ENCODE data around the gene UBE2E2. TPM values are rescaled to one million over a fixed set of nuclear protein-coding genes. Genes with fewer than 3 reads are reported as not detected.

The UBE2E2 gene
- total and polyA plus RNA-seq, 2 of the 13 experiments (the other 11 are each of a cell fraction or from before 2014, with no cell fraction given) = 0.77 to 1.5 TPM

DNA sequence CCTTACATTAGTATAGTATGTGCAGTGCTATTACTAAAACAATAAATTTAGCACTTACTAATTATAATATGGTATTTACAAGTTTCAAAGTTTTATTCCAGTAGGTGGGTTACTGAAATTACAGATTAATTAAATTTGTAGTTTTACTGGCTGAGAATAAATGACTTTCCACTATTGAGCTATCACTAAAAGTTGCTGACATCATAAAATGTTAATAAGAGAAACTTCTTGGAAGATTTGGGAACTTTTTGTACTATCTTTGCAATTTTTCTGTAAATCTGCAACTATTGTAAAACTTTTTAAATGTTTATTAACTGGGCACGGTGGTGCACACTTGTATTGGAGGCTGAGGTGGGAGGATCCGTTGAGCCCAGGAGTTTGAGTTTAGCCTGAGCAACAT, 247.7 kb downstream of the UBE2E2 start:
- no peak overlapping the region for H2AFZ ChIP-seq (ENCODE audit: low read length)
- H3K4me3 ChIP-seq (replicated peaks in 1 of 3; ENCODE audit: insufficient read depth in 1 of 3, low read depth in 2 of 3, low read length in 3 of 3) = no peak overlapping the region
- intact Hi-C loops (cut with micrococcal nuclease; ENCODE audit: unreplicated experiment) = no loop called here
- H3K27me3 ChIP-seq (ENCODE audit: control insufficient read depth in 1 of 2, insufficient read depth in 2 of 2, low read length in 2 of 2) = no peaks in the 10 kb centered on the region; a peak in 1 of 5 replicates
- 41% methylated on average over 2 of the region's 2 CpGs for WGBS (ENCODE audit: low lambda C conversion rate)
- TF ChIP-seq SSRP1 (CRISPR knock-in tag; IDR thresholded peaks at IDR 0.05) (no peak), MAFF (IDR thresholded peaks at IDR 0.05; ENCODE audit: low read depth, low read length) (0 out of 2 replicates have a peak, but pooled peaks have one; percentile 16), RFXAP (CRISPR knock-in tag; IDR thresholded peaks at IDR 0.05; ENCODE audit: borderline replicate concordance) (no peak), RBAK (CRISPR knock-in tag; IDR thresholded peaks at IDR 0.05) (no peak), RXRB (CRISPR knock-in tag; IDR thresholded peaks at IDR 0.05; ENCODE audit: borderline replicate concordance) (no peak), ZNF138 (CRISPR knock-in tag; IDR thresholded peaks at IDR 0.05; ENCODE audit: low read depth) (no peak), MAFK (conservative IDR thresholded peaks at IDR 0.05 in 1 of 2, IDR thresholded peaks at IDR 0.05 in 1 of 2; ENCODE audit: low read length in 2 of 2) (peak; percentile 13 to 54; a peak in 2 of 4 replicates)
- FAIRE-seq (no peak), ATAC-seq (no peak), DNase-seq (ENCODE audit: low spot score) (no peak)
- H3K27ac ChIP-seq (ENCODE audit: extremely low read length, insufficient read depth, low read length) = no peak overlapping the region
- POLR2A ChIA-PET = no interaction called here
- CTCF ChIA-PET (ENCODE audit: low intra/inter-chr PET ratio, low total read pairs) = no interaction called here
- BruUV-seq (replicated peaks) = no TSS peak
- no peak overlapping the region for H3K9ac ChIP-seq (ENCODE audit: insufficient read depth, low read depth, low read length)
- no peaks in the 10 kb centered on the region for H3K4me1 ChIP-seq (ENCODE audit: insufficient read depth, low read length)
- H3K9me3 ChIP-seq (ENCODE audit: low read length) = no peaks in the 10 kb centered on the region
- no peaks in the 10 kb centered on the region for H4K20me1 ChIP-seq (ENCODE audit: insufficient read depth, low read length)
- H3K4me2 ChIP-seq (ENCODE audit: low read depth, low read length) = no peak overlapping the region
- in situ Hi-C loops (cut with HindIII; ENCODE audit: extremely low pct_ligation_motif_present, low pct_unique_long_range_greater_than_20kb) = no loop called here
- no peaks in the 10 kb centered on the region for H3K79me2 ChIP-seq (ENCODE audit: insufficient read depth, low read length)
- no peaks in the 10 kb centered on the region for H3K36me3 ChIP-seq (replicated peaks in 1 of 2; ENCODE audit: control insufficient read depth in 1 of 2, insufficient read depth in 2 of 2, low read length in 2 of 2)

DNA sequence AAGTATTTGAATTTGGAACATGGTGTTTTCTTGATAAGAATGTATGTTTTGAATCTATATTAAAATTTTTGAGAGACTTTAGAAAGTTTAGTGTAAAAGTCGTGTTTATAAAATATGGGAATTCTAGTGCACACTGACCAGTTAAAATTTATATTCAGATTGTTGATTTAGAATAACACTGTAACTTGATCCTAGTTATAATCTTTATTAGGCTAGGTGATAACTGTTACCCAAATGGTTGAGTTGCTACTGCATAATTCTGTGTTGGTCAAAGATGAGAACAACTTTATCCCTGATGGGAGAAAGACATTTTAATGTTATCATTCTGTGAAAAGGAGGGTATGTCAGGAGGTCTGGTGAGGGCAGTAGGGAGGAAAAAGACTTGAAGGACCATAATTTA, 249.3 kb downstream of the UBE2E2 start:
- intact Hi-C loops (cut with micrococcal nuclease; ENCODE audit: unreplicated experiment) (no loop called here), in situ Hi-C loops (cut with HindIII; ENCODE audit: extremely low pct_ligation_motif_present, low pct_unique_long_range_greater_than_20kb) (no loop called here)
- Histone ChIP-seq H2AFZ (ENCODE audit: low read length) (no peak overlapping the region), H3K27ac (ENCODE audit: extremely low read length, insufficient read depth, low read length) (no peak overlapping the region), H4K20me1 (ENCODE audit: insufficient read depth, low read length) (no peaks in the 10 kb centered on the region), H3K36me3 (replicated peaks in 1 of 2; ENCODE audit: control insufficient read depth in 1 of 2, insufficient read depth in 2 of 2, low read length in 2 of 2) (no peaks in the 10 kb centered on the region), H3K4me2 (ENCODE audit: low read depth, low read length) (no peak overlapping the region), H3K4me1 (ENCODE audit: insufficient read depth, low read length) (no peaks in the 10 kb centered on the region), H3K79me2 (ENCODE audit: insufficient read depth, low read length) (no peaks in the 10 kb centered on the region), H3K4me3 (replicated peaks in 1 of 3; ENCODE audit: insufficient read depth in 1 of 3, low read depth in 2 of 3, low read length in 3 of 3) (no peak overlapping the region), H3K27me3 (ENCODE audit: control insufficient read depth in 1 of 2, insufficient read depth in 2 of 2, low read length in 2 of 2) (no peaks in the 10 kb centered on the region; a peak in 1 of 5 replicates), H3K9me3 (ENCODE audit: low read length) (no peaks in the 10 kb centered on the region), H3K9ac (ENCODE audit: insufficient read depth, low read depth, low read length) (no peak overlapping the region)
- FAIRE-seq (no peak), ATAC-seq (no peak), DNase-seq (ENCODE audit: low spot score) (no peak)
- CTCF ChIA-PET (ENCODE audit: low intra/inter-chr PET ratio, low total read pairs) = no interaction called here
- no TSS peak for BruUV-seq (replicated peaks)
- TF ChIP-seq NFKBIZ (CRISPR knock-in tag; IDR thresholded peaks at IDR 0.05) = no peak
- POLR2A ChIA-PET = no interaction called here
- 0% methylated on average over 1 of the region's 1 CpG for WGBS (ENCODE audit: low lambda C conversion rate)

All from HepG2 (cell line).